ENCODE measurements around the gene RIPOR2. TPM values are rescaled to one million over a fixed set of nuclear protein-coding genes. Genes with fewer than 3 reads are reported as not detected.

Gene RIPOR2
- total and polyA plus RNA-seq, 8 donors, result 2.0 to 19.3 (median 9.4) TPM; not detected in 1

DNA sequence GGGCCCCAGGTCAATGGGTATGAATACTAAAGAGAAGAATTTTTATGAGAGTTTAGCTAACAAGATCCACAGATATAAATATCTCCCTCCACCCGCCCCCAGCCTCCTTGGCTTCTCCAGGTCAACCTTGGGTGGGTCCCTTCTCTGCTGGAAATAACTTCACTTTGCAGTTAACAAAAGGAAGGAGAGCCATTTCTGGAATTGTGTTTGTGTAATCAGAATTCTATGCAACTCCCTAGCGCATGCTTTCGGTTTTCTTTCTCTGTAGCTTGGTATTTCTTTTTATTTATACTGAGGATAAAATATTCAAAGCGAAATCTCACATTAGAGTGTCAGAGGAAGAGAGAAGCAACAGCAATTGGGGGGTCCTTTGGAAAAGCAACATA, 27.1 kb downstream of the RIPOR2 start:
- Histone ChIP-seq H3K4me3 (peak overlapping the region in 2 of 4 donors; percentile 10 to 64), H3K36me3 (no peaks in the 10 kb centered on the region), H3K4me1 (peaks cover 17 to 51% (median 33%) of the 10 kb centered on the region in 4 donors), H3K27me3 (peaks cover 0 to 7% (median 0%) of the 10 kb centered on the region in 3 donors), H3K27ac (peak overlapping the region in 3 of 5 donors; percentile 65 to 85 (median 71)), H3K9me3 (no peaks in the 10 kb centered on the region)
- WGBS, 5 donors, result 33 to 59% (median 47%) methylated on average over 4 of the region's 4 CpGs
- intact Hi-C loops (cut with DNase I; ENCODE audit: low total_unique reads), result no loop called here
- TF ChIP-seq POLR2A (IDR thresholded peaks at IDR 0.05) (no peak), POLR2AphosphoS5 (IDR thresholded peaks at IDR 0.05) (no peak), EP300 (IDR thresholded peaks at IDR 0.05) (no peak)
- TF ChIP-seq, protein P1, sequence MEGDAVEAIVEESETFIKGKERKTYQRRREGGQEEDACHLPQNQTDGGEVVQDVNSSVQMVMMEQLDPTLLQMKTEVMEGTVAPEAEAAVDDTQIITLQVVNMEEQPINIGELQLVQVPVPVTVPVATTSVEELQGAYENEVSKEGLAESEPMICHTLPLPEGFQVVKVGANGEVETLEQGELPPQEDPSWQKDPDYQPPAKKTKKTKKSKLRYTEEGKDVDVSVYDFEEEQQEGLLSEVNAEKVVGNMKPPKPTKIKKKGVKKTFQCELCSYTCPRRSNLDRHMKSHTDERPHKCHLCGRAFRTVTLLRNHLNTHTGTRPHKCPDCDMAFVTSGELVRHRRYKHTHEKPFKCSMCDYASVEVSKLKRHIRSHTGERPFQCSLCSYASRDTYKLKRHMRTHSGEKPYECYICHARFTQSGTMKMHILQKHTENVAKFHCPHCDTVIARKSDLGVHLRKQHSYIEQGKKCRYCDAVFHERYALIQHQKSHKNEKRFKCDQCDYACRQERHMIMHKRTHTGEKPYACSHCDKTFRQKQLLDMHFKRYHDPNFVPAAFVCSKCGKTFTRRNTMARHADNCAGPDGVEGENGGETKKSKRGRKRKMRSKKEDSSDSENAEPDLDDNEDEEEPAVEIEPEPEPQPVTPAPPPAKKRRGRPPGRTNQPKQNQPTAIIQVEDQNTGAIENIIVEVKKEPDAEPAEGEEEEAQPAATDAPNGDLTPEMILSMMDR (IDR thresholded peaks at IDR 0.05), result no peak
- no peak for DNase-seq

DNA sequence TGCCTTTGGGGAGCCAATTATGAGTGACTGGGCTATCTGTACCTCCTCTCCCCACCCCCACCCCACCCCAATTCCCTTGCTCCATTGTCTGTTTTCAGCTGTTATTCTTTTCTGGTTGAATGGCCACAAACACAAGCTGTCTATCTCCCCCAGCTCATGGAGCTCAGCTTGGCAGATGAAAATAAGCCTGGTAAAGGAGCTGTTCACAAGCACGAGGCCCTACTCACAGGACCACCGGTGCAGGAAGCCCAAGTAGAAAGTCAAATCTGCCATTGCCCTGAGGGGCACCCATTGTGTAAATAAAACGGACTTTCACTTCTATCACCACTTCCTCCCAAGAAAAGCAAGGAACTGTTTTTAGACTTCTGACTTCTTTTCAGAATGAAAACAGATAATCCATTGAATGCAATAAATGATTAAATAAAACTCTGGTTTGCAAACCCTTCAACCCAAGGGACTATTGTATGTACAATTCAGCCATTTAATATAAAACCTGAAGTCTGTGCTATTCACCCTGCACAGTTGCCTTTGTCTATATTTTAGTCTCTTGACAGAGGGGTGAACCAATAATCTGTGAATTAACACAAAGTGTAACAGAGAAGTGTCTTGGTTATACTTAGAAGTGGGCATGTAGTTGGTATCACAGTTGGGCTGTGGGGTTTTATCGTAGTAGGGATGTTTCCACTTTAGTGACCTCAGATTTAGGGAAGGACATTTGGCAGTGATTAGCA, 27.7 kb downstream of the RIPOR2 start:
- Histone ChIP-seq H3K9me3 (peaks cover 0 to under 1% (median 0%) of the 10 kb centered on the region in 4 donors), H3K4me3 (peak overlapping the region in 2 of 4 donors; percentile 10 to 64), H3K4me1 (peaks cover 17 to 51% (median 33%) of the 10 kb centered on the region in 4 donors), H3K27me3 (peaks cover 0 to 7% (median 0%) of the 10 kb centered on the region in 3 donors), H3K27ac (peak overlapping the region in 3 of 5 donors; percentile 44 to 85 (median 65)), H3K36me3 (no peaks in the 10 kb centered on the region)
- no peak for TF ChIP-seq POLR2AphosphoS5 (IDR thresholded peaks at IDR 0.05)
- 32 to 44% (median 39%) methylated on average over 4 of the region's 4 CpGs for WGBS, 5 donors
- no peak for DNase-seq
- intact Hi-C loops (cut with DNase I; ENCODE audit: low total_unique reads), result no loop called here

DNA sequence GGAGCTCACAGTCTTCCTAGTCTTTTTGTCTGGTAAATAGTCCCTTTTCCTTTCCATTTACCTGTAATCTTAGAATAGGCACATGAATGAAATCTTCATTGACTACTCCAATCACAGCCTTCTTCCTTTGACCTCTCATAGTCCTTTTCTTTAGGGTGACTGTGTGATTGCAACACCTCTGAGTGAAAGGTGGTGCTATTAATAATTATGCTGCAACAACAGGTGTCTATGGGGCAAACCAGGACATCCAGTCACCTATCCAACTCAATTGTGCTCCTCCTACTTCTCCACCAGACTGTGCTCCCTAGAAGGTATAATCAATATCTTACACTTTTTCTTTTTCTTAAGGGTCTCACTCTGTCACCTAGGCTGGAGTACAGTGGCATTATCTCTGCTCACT, 29.4 kb downstream of the RIPOR2 start:
- Histone ChIP-seq H3K27me3 (peaks cover 0 to 7% (median 0%) of the 10 kb centered on the region in 3 donors), H3K36me3 (no peaks in the 10 kb centered on the region), H3K27ac (peak overlapping the region in 1 of 5 donors; percentile 4), H3K4me1 (peaks cover 10 to 42% (median 26%) of the 10 kb centered on the region in 4 donors), H3K9me3 (peaks cover 0 to 4% (median 0%) of the 10 kb centered on the region in 4 donors), H3K4me3 (no peak overlapping the region)
- DNase-seq, result no peak
- intact Hi-C loops (cut with DNase I; ENCODE audit: low total_unique reads), result no loop called here
- no peak for TF ChIP-seq EP300 (IDR thresholded peaks at IDR 0.05)
- no peak for TF ChIP-seq POLR2AphosphoS5 (IDR thresholded peaks at IDR 0.05)
- TF ChIP-seq, protein P1 (IDR thresholded peaks at IDR 0.05), result no peak
- TF ChIP-seq POLR2A (IDR thresholded peaks at IDR 0.05), result no peak

DNA sequence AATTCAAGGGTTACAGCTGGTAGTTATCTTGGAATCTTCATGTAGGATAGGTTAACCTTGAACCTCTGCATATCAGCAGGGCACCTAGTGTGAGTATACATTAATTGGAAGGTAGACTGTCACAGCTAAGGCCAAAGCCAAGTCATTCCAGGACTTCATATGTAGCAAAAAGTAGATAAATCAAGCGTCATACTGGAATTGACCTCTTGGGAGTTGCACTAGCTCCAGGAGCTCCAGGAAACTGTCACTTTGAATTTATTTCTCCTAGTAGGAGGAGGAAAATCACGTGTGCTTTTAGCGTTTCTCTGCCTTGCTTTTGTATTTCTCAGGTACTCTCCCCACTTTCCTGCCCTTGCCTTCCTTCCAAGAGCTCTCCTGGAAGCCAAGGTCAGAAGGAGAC, 30.3 kb downstream of the RIPOR2 start:
- WGBS, 5 donors, result 29 to 57% (median 42%) methylated on average over 3 of the region's 3 CpGs

More for the DNA sequence above, 30.3 kb downstream of the RIPOR2 start:
- no peaks in the 10 kb centered on the region for H3K36me3 ChIP-seq
- DNase-seq, result no peak
- peaks cover 0 to 4% (median 0%) of the 10 kb centered on the region in 4 donors for H3K9me3 ChIP-seq
- peaks cover 0 to 3% (median 0%) of the 10 kb centered on the region in 3 donors for H3K27me3 ChIP-seq
- no peak overlapping the region for H3K4me3 ChIP-seq
- H3K27ac ChIP-seq, result peak overlapping the region in 1 of 5 donors; percentile 4
- peaks cover 7 to 37% (median 26%) of the 10 kb centered on the region in 4 donors for H3K4me1 ChIP-seq
- TF ChIP-seq POLR2AphosphoS5 (IDR thresholded peaks at IDR 0.05), result no peak
- TF ChIP-seq EP300 (IDR thresholded peaks at IDR 0.05), result no peak
- TF ChIP-seq, protein P1 (IDR thresholded peaks at IDR 0.05), result no peak
- no peak for TF ChIP-seq POLR2A (IDR thresholded peaks at IDR 0.05)
- intact Hi-C loops (cut with DNase I; ENCODE audit: low total_unique reads), result no loop called here

Data from stomach (tissue), 9 donors.